BJ (cell line): Measurements from ENCODE around the gene ZNG1A. TPM values are rescaled to one million over a fixed set of nuclear protein-coding genes. Genes with fewer than 3 reads are reported as not detected.
"Not testable (repeated sequence)": the region's sequence is repeated elsewhere in the genome, so short reads cannot be mapped to it uniquely, and the experiment has no call there.

Source experiments
- CTCF ChIA-PET: fragments of 350-600 bp; formaldehyde crosslinking; extraction: SDS; loops from one replicate; lab custom pipeline; 2021; ENCODE audit warnings: antibody characterized with exemption, inconsistent platforms; lab: Yijun Ruan, JAX
- POLR2A ChIA-PET: fragments of 300-600 bp; sonication (Branson Sonifier 250); formaldehyde crosslinking; extraction: SDS; loops from one replicate; lab custom pipeline; 2021; ENCODE audit warnings: antibody characterized with exemption; lab: Charles Lee
- DNase-seq: peaks from one replicate; pipeline ENCODE4 v3.0.0-alpha.2; 2011; ENCODE audit warnings: low read depth
- H3K27me3 ChIP-seq: 2 replicates; pipeline ENCODE4 v1.6.0; 2011; ENCODE audit warnings: low read length; ENCODE audit not compliant: control insufficient read depth, insufficient read depth
- H3K36me3 ChIP-seq: 2 replicates; pipeline ENCODE4 v1.5.1; 2011; ENCODE audit warnings: low read length; ENCODE audit not compliant: control insufficient read depth, insufficient read depth
- H3K4me3 ChIP-seq: 2 replicates; pipeline ENCODE4 v1.5.1; 2011; ENCODE audit warnings: low read depth, mild to moderate bottlenecking, control low read depth, low read length
- polyA plus RNA-seq: library from polyadenylated mRNA; depleted of rRNA; stranded (reverse); fragments of >200 nt; gene quantifications from 2 replicates; pipeline ENCODE4 v1.2.3, GENCODE V29; 2011
- TF ChIP-seq, protein P1 (sequence below): IDR thresholded peaks from 2 replicates; pipeline ENCODE4 v1.5.1; 2011; ENCODE audit warnings: low read depth, mild to moderate bottlenecking, control low read depth, inconsistent platforms, low read length, moderate library complexity; ENCODE audit not compliant: insufficient read depth

The ZNG1A gene
- polyA plus RNA-seq, 1 experiment, result 7.0 TPM

DNA sequence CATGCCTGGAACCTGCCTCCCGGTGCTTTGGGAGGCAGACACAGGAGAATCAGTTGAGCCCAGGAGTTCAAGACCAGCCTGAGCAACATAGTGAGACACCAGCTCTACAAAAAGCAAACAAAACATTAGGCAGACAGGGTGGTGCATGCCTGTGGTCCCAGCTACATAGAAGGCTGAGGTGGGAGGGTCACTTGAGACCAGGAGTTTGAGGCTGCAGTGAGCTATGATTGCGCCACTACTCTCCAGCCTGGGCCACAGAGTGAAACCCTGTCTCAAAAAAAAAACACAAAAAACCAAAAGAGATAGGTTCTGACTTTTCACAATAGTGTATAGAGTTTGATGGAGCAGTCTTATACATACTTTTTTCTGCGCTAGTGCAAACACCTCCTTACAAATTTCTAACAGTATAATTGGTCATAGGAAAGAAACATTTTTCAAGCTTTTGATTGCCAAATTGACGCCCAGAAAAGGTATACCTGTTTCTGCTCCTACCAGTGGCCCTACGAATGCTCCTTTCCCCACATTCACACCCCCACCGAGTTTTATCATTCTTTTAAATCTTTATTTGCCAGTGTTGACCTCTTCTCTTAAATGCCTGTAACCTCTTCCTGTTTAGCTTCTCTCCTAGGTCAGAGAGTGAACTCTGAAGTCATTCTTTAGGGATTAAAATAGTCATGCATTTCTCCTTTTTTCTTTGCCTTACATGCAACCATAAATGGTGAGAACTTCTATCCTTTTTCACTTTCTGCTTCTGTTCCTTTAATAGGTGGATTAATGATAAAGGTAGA is 43.3 kb upstream of the ZNG1A start:
- no peaks in the 10 kb centered on the region for H3K27me3 ChIP-seq
- ChIA-PET CTCF (no interaction called here), POLR2A (no interaction called here)
- DNase-seq, result no peak
- H3K36me3 ChIP-seq, result no peaks in the 10 kb centered on the region
- H3K4me3 ChIP-seq, result no peak overlapping the region
- TF ChIP-seq, protein P1, sequence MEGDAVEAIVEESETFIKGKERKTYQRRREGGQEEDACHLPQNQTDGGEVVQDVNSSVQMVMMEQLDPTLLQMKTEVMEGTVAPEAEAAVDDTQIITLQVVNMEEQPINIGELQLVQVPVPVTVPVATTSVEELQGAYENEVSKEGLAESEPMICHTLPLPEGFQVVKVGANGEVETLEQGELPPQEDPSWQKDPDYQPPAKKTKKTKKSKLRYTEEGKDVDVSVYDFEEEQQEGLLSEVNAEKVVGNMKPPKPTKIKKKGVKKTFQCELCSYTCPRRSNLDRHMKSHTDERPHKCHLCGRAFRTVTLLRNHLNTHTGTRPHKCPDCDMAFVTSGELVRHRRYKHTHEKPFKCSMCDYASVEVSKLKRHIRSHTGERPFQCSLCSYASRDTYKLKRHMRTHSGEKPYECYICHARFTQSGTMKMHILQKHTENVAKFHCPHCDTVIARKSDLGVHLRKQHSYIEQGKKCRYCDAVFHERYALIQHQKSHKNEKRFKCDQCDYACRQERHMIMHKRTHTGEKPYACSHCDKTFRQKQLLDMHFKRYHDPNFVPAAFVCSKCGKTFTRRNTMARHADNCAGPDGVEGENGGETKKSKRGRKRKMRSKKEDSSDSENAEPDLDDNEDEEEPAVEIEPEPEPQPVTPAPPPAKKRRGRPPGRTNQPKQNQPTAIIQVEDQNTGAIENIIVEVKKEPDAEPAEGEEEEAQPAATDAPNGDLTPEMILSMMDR, result no peak

DNA sequence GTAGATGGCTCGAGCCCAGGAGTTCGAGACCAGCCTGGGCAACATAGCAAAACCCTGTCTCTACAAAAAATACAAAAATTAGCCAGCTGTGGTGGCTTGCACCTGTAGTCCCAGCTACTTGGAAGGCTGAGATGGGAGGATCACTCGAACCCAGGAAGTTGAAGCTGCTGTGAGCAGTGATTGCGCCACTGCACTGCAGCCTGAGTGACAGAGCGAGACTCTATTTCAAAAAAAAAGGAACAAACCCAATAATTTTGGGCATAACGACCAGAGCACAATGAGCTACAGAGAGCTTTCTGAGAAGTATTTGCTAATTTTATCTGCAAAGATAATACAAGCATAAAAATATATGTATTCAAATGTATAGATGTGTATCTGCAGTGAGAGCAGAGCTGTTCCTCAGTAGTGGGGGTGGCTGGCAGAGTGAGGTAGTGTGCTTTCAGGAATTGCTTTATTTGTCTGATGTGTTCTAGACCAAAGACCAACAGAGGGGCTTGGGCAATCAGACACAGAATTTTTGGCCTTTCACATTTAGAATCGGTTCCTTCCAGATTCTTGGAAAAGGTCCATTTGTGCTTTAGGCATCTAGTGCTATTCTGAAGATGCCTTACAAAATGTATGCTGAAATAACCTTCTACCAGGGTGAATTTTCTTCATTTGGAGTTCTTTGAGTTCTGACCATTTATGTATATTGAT is 41.0 kb upstream of the ZNG1A start:
- ChIA-PET POLR2A (no interaction called here), CTCF (no interaction called here)
- Histone ChIP-seq H3K27me3 (peaks cover 9% of the 10 kb centered on the region; the same call in 1 of the 2 replicates), H3K4me3 (no peak overlapping the region), H3K36me3 (no peaks in the 10 kb centered on the region)
- DNase-seq, result no peak
- TF ChIP-seq, protein P1, result no peak

- POLR2A ChIA-PET, H3K4me3 ChIP-seq, DNase-seq, H3K27me3 ChIP-seq, H3K36me3 ChIP-seq, CTCF ChIA-PET: not testable (repeated sequence)
Observed at GRCh38 chr9:219036-219435, 40.2 kb upstream of the ZNG1A start.

DNA sequence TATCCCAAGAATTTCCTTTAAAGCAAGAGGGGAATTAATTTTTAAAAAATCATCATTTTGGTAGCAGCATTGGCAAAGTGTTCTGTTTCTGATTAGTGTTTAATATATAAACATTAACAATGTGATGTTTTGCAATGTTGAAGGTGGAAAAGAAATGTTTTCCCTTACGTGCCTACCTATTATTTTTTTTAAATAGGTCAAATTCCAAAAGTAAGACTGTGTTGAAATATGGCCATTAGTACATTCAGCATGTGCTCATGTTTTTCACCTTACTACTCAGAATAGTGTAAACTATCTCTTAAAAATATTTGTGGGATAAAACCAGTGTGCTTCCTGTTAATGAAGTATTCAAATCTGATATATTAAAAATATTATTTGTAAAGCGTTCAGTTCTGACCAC is 39.1 kb upstream of the ZNG1A start:
- POLR2A ChIA-PET, result no interaction called here
- TF ChIP-seq, protein P1, result no peak
- no peaks in the 10 kb centered on the region for H3K36me3 ChIP-seq
- H3K27me3 ChIP-seq, result peaks cover 9% of the 10 kb centered on the region; the same call in 1 of the 2 replicates
- no peak overlapping the region for H3K4me3 ChIP-seq
- CTCF ChIA-PET, result no interaction called here
- no peak for DNase-seq

- POLR2A ChIA-PET, result no interaction called here
- CTCF ChIA-PET, result interaction anchor here (0.6 kb wide), 1 partner anchor 155 kb away, joined by 3 read pairs; no protein-coding TSS in a partner anchor
- TF ChIP-seq, protein P1, result no peak
- Histone ChIP-seq H3K27me3 (peaks cover 9% of the 10 kb centered on the region; the same call in 1 of the 2 replicates), H3K36me3 (no peaks in the 10 kb centered on the region), H3K4me3 (no peak overlapping the region)
- no peak for DNase-seq
Observed at GRCh38 chr9:216866-217265, 38.0 kb upstream of the ZNG1A start.
